Gastrocnemius medialis (tissue), 4 donors: ENCODE measurements around the gene STOX2. TPM values are rescaled to one million over a fixed set of nuclear protein-coding genes. Genes with fewer than 3 reads are reported as not detected.
A peak's percentile ranks its signal among the peaks of the same experiment; 100 is the strongest.

ENCODE experiments used
- ATAC-seq, 2 donors: fragments of 150-250 bp; one replicate each; pipeline ENCODE4 v1.9.1; 2016
- DNase-seq, 2 donors: peaks; one replicate each; pipeline ENCODE4 v3.0.0-alpha.2; 2019
- H3K27ac ChIP-seq, 4 donors: fragments of 200-600 bp; sonication (generic); 1 replicate in 1 of 4; 2 replicates in 3 of 4; pipeline ENCODE4 v1.5.1; 2016 to 2018; ENCODE audit warnings: mild to moderate bottlenecking in 2 of 4, moderate library complexity in 1 of 4
- H3K27me3 ChIP-seq, 3 donors: fragments of 200-600 bp; sonication (generic) in 2 of 3; 1 replicate in 1 of 3; 2 replicates in 2 of 3; pipeline versions ENCODE4 v1.5.1 to v1.6.0; 2016 to 2019; ENCODE audit warnings: mild to moderate bottlenecking in 1 of 3, moderate library complexity in 1 of 3
- H3K36me3 ChIP-seq, 2 donors: fragments of 200-600 bp; sonication (generic) in 1 of 2; one replicate each; pipeline ENCODE4 v1.5.1; 2017 to 2018
- H3K4me1 ChIP-seq, 2 donors: fragments of 200-600 bp; sonication (generic) in 1 of 2; one replicate each; pipeline ENCODE4 v1.5.1; 2016 to 2017; ENCODE audit warnings: mild to moderate bottlenecking in 2 of 2
- H3K4me3 ChIP-seq, 4 donors: fragments of 200-600 bp; sonication (generic) in 3 of 4; 1 replicate in 1 of 4; 2 replicates in 3 of 4; pipeline ENCODE4 v1.5.1; 2016 to 2019; ENCODE audit warnings: mild to moderate bottlenecking in 2 of 4
- H3K9me3 ChIP-seq, 3 donors: fragments of 200-600 bp; sonication (generic) in 2 of 3; 1 replicate in 1 of 3; 2 replicates in 2 of 3; pipeline ENCODE4 v1.5.1; 2016 to 2019
- CTCF ChIP-seq, 5 experiments: fragments of 450-650 bp in 3 of 5; fragments of 200-600 bp in 2 of 5; sonication (generic) in 2 of 5; IDR thresholded peaks in 4 of 5; conservative IDR thresholded peaks in 1 of 5; 1 replicate in 4 of 5; 2 replicates in 1 of 5; pipeline ENCODE4 v1.5.1; 2016 to 2019; ENCODE audit warnings: antibody characterized with exemption in 5 of 5, mild to moderate bottlenecking in 3 of 5, moderate library complexity in 3 of 5
- POLR2A ChIP-seq, 2 donors: fragments of 450-650 bp; IDR thresholded peaks; one replicate each; pipeline ENCODE4 v1.6.1; 2017; ENCODE audit warnings: antibody characterized with exemption in 2 of 2, mild to moderate bottlenecking in 2 of 2, moderate library complexity in 2 of 2
- in situ Hi-C, 4 donors: fragments of 200-750 bp; cut with MboI; loops; one replicate each; pipeline versions ENCODE4 v1.15.0 to v1.8.0; 2017; ENCODE audit warnings: low sequenced_read_pairs in 4 of 4
- intact Hi-C: fragments of 100-400 bp; cut with DNase I; formaldehyde crosslinking; loops from one replicate; pipeline ENCODE4 v1.15.1; 2023; ENCODE audit warnings: low total_unique reads
- total RNA-seq, 4 donors: library from RNA; depleted of rRNA; stranded (reverse); fragments of >200 nt; gene quantifications; one replicate each; pipeline versions ENCODE4 v1.1.0 to v1.2.3, GENCODE V29; 2016

The STOX2 gene
- total RNA-seq, 4 donors from 2014 or later, result 3.3 to 8.3 (median 5.9) TPM

- Histone ChIP-seq H3K4me3 (peak overlapping the region; percentile 38 to 45 (median 42)), H3K36me3 (no peaks in the 10 kb centered on the region), H3K9me3 (no peaks in the 10 kb centered on the region), H3K27ac (peak overlapping the region in 2 of 4 donors; percentile 32 to 38), H3K4me1 (peaks cover 0 to 9% of the 10 kb centered on the region in 2 donors), H3K27me3 (no peaks in the 10 kb centered on the region)
- in situ Hi-C loops, result no loop called here
- DNase-seq (peak; percentile 27 to 32), ATAC-seq (peak; percentile 95 to 97)
- no peak for TF ChIP-seq POLR2A (IDR thresholded peaks at IDR 0.05)
- no peak for TF ChIP-seq CTCF (IDR thresholded peaks at IDR 0.05 in 4 of 5, conservative IDR thresholded peaks at IDR 0.05 in 1 of 5)
- intact Hi-C loops, result loop anchor here (2.0 kb wide), 1 partner anchor 29 kb away; no protein-coding TSS in a partner anchor
These were observed 54.9 kb downstream of the STOX2 start for GRCh38 chr4:183960046-183960420.

DNA sequence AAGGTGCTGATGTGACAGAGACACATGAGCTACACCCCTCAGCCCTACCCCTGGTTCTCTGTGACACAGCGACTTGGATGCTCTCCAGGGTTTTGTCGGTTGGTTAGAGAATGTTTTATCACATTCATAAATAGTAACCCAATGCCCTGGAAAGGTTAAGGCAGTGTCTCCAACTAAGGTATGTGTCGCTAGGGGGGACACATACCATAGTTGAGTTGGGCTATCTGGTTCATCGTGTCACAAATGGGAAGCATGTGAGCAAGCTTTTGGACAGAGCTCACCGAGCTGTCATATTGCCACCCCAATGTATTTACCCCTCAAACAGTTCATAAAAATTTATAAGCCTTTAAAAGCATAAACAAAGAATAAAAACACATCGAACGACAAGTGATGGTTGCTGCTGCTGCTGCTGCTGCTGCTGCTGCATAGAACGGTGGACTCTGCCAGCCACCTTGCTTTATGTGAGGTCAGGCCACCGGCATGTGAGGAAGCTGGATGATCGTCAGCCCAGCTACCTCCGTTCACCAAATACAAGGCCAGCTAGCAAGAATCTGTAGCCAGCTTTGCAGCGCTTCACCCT, 55.9 kb downstream of the STOX2 start:
- Histone ChIP-seq H3K4me1 (peaks cover 0 to 9% of the 10 kb centered on the region in 2 donors), H3K36me3 (no peaks in the 10 kb centered on the region), H3K27ac (no peak overlapping the region), H3K27me3 (no peaks in the 10 kb centered on the region), H3K9me3 (no peaks in the 10 kb centered on the region), H3K4me3 (peak overlapping the region in 3 of 4 donors; percentile 10 to 45 (median 44))
- peak in 1 of 2 donors; percentile 35 for ATAC-seq
- intact Hi-C loops, result loop anchor here (2.0 kb wide), 1 partner anchor 28 kb away; no protein-coding TSS in a partner anchor
- in situ Hi-C loops, result no loop called here
- DNase-seq, result no peak
- TF ChIP-seq CTCF (IDR thresholded peaks at IDR 0.05 in 4 of 5, conservative IDR thresholded peaks at IDR 0.05 in 1 of 5) (no peak), POLR2A (IDR thresholded peaks at IDR 0.05) (no peak)

DNA sequence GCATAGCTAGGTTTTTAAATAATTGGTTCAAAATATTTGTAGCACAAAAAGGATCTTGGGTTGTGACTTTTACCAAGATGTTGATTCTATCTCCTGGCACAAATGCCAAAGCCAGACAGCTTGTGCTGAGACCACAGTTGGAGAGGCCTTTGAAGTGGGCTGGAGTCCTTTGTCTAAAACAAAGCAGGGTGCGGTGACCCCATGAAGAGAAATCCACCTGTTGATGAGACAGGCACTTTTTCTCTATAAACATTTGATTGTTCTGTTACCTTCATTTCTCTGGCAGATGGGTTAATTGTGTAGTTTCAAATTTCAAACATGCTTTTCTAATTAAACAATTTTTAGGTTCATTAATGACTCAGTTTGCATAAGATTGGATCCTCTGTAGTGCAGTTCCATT, 56.7 kb downstream of the STOX2 start:
- no peak for TF ChIP-seq CTCF (IDR thresholded peaks at IDR 0.05 in 4 of 5, conservative IDR thresholded peaks at IDR 0.05 in 1 of 5)
- TF ChIP-seq POLR2A (IDR thresholded peaks at IDR 0.05), result no peak
- H3K27me3 ChIP-seq, result no peaks in the 10 kb centered on the region
- no peaks in the 10 kb centered on the region for H3K9me3 ChIP-seq
- intact Hi-C loops (loop anchor here (2.0 kb wide), 1 partner anchor 27 kb away; no protein-coding TSS in a partner anchor), in situ Hi-C loops (no loop called here)
- no peaks in the 10 kb centered on the region for H3K36me3 ChIP-seq
- H3K4me1 ChIP-seq, result peaks cover 0 to 9% of the 10 kb centered on the region in 2 donors
- H3K4me3 ChIP-seq, result no peak overlapping the region
- H3K27ac ChIP-seq, result no peak overlapping the region
- DNase-seq (no peak), ATAC-seq (no peak)

- H3K9me3 ChIP-seq, result no peaks in the 10 kb centered on the region
- H3K27ac ChIP-seq, result no peak overlapping the region
- no peak for DNase-seq
- no peak overlapping the region for H3K4me3 ChIP-seq
- no peaks in the 10 kb centered on the region for H3K36me3 ChIP-seq
- intact Hi-C loops (no loop called here), in situ Hi-C loops (no loop called here)
- H3K27me3 ChIP-seq, result no peaks in the 10 kb centered on the region
- ATAC-seq, result no peak
- peaks cover 0 to 9% of the 10 kb centered on the region in 2 donors for H3K4me1 ChIP-seq
- TF ChIP-seq POLR2A (IDR thresholded peaks at IDR 0.05) (no peak), CTCF (IDR thresholded peaks at IDR 0.05 in 4 of 5, conservative IDR thresholded peaks at IDR 0.05 in 1 of 5) (no peak)
These were observed 57.3 kb downstream of the STOX2 start for GRCh38 chr4:183962419-183962818.
